ENCODE measurements around the gene IFNL3.

- no peak for TF ChIP-seq EZH2 (IDR thresholded peaks at IDR 0.05; ENCODE audit: insufficient read depth, poor library complexity, severe bottlenecking)
- TF ChIP-seq EZH2phosphoT487 (IDR thresholded peaks at IDR 0.05; ENCODE audit: insufficient read depth, low read depth): no peak
Observed at GRCh38 chr19:39275578-39275977, 30.8 kb upstream of the IFNL3 start.

All from GM23248 (cell line).